ENCODE data around the gene SNX19.

Gene SNX19

DNA sequence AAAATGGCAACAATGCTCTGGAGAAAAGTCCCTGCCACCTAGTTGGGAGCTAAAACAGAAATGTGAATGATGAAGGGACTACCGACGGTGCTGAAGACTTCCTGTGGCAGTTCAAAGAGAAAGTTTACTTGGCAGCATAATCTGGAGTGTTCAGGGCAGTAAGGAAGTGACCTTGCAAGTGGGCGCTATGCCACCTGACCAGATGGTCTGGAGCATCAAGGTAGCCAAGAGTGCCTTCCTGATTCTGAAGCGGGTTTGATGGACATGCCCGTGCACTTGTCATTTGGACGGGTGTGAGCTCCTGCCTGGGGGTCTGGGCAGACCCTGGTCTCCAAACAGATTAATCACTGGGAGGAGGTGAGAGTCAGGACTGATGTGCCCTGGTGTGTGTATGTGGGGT lies 1.8 kb upstream of the SNX19 start:
- Histone ChIP-seq H3K36me3 (peaks cover 5% of the 10 kb centered on the region), H3K27me3 (no peaks in the 10 kb centered on the region; the same call in 1 of the 2 replicates), H3K4me3 (ENCODE audit: low read depth, low read length) (no peak overlapping the region), H3K4me1 (no peaks in the 10 kb centered on the region; the same call in 1 of the 2 replicates), H3K9me3 (no peaks in the 10 kb centered on the region)
- no peak for DNase-seq
- TF ChIP-seq, protein P1, sequence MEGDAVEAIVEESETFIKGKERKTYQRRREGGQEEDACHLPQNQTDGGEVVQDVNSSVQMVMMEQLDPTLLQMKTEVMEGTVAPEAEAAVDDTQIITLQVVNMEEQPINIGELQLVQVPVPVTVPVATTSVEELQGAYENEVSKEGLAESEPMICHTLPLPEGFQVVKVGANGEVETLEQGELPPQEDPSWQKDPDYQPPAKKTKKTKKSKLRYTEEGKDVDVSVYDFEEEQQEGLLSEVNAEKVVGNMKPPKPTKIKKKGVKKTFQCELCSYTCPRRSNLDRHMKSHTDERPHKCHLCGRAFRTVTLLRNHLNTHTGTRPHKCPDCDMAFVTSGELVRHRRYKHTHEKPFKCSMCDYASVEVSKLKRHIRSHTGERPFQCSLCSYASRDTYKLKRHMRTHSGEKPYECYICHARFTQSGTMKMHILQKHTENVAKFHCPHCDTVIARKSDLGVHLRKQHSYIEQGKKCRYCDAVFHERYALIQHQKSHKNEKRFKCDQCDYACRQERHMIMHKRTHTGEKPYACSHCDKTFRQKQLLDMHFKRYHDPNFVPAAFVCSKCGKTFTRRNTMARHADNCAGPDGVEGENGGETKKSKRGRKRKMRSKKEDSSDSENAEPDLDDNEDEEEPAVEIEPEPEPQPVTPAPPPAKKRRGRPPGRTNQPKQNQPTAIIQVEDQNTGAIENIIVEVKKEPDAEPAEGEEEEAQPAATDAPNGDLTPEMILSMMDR (IDR thresholded peaks at IDR 0.05; ENCODE audit: low read depth, low read length): no peak

- no peak for DNase-seq
- Histone ChIP-seq H3K27me3 (no peaks in the 10 kb centered on the region; the same call in 1 of the 2 replicates), H3K4me1 (no peaks in the 10 kb centered on the region), H3K9me3 (no peaks in the 10 kb centered on the region), H3K4me3 (ENCODE audit: low read depth, low read length) (peak overlapping the region; percentile 95), H3K36me3 (peaks cover 5% of the 10 kb centered on the region)
- TF ChIP-seq, protein P1 (IDR thresholded peaks at IDR 0.05; ENCODE audit: low read depth, low read length): no peak
These were observed 631 bp upstream of the SNX19 start for GRCh38 chr11:130916910-130917309.

GRCh38 chr11:130915603-130916237 lies 559 bp downstream of the SNX19 start:
- peaks cover 9% of the 10 kb centered on the region for H3K36me3 ChIP-seq
- no peaks in the 10 kb centered on the region; the same call in 1 of the 2 replicates for H3K27me3 ChIP-seq
- no peaks in the 10 kb centered on the region for H3K4me1 ChIP-seq
- TF ChIP-seq, protein P1 (IDR thresholded peaks at IDR 0.05; ENCODE audit: low read depth, low read length): no peak
- H3K4me3 ChIP-seq (ENCODE audit: low read depth, low read length): peak overlapping the region; percentile 95
- DNase-seq: peak; percentile 12
- H3K9me3 ChIP-seq: no peaks in the 10 kb centered on the region

DNA sequence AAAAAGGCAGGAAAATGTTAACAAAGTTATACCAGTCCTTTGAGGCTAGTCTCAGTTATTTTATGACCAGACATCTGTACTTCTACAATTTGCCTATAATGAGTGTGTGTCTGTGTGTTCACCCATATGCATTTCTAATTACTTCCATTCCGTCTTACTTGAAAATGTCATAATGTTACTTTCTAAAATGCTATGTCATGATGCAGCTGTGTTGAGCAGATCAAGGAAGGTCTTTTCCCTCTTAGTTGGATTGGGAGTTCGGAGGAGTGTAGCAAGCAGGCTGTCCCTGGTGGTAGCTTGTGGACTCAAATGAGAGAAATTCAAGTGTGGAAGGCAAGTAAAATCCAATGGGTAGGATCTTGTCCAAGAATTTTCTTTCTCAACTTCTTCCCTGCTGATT lies 3.0 kb downstream of the SNX19 start:
- Histone ChIP-seq H3K9me3 (no peaks in the 10 kb centered on the region), H3K4me3 (ENCODE audit: low read depth, low read length) (no peak overlapping the region), H3K27me3 (no peaks in the 10 kb centered on the region), H3K36me3 (peaks cover 13% of the 10 kb centered on the region), H3K4me1 (no peaks in the 10 kb centered on the region)
- DNase-seq: no peak
- TF ChIP-seq, protein P1 (IDR thresholded peaks at IDR 0.05; ENCODE audit: low read depth, low read length): no peak

- no peak overlapping the region for H3K4me3 ChIP-seq (ENCODE audit: low read depth, low read length)
- no peaks in the 10 kb centered on the region for H3K9me3 ChIP-seq
- H3K27me3 ChIP-seq: no peaks in the 10 kb centered on the region
- no peak for DNase-seq
- H3K4me1 ChIP-seq: no peaks in the 10 kb centered on the region
- TF ChIP-seq, protein P1 (IDR thresholded peaks at IDR 0.05; ENCODE audit: low read depth, low read length): no peak
- peaks cover 20% of the 10 kb centered on the region for H3K36me3 ChIP-seq
These were observed 3.7 kb downstream of the SNX19 start for GRCh38 chr11:130912552-130912951.

DNA sequence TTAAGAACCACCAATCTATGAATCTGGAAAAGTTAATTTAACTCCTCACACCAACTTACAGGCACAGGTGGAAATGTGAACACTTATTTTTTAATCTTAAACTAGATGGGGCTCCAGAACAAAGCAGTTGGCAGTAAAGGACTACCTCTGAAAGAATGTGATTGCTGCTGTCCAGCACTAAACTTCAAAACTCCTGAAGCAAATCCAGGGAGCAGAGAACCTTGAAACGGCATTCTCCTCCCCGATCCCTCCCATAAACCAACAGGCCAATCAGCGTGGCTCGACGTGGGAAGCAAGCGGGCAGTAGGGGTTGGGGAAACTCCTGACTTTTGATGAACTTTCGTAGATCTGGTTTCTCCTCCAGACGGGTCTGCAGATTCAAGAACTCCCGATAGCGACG lies 5.0 kb downstream of the SNX19 start:
- no peak for DNase-seq
- TF ChIP-seq, protein P1 (IDR thresholded peaks at IDR 0.05; ENCODE audit: low read depth, low read length): no peak
- Histone ChIP-seq H3K4me3 (ENCODE audit: low read depth, low read length) (no peak overlapping the region), H3K36me3 (peaks cover 32% of the 10 kb centered on the region), H3K4me1 (no peaks in the 10 kb centered on the region), H3K27me3 (no peaks in the 10 kb centered on the region), H3K9me3 (no peaks in the 10 kb centered on the region)
